Sigmoid colon (tissue), 3 donors: ENCODE measurements around the gene SYT8.

Experiments
- POLR2A ChIP-seq, 2 donors: fragments of 450-650 bp; IDR thresholded peaks; one replicate each; pipeline ENCODE4 v1.6.1; 2016; ENCODE audit warnings: antibody characterized with exemption in 2 of 2, mild to moderate bottlenecking in 2 of 2, moderate library complexity in 2 of 2
- TF ChIP-seq, protein P1 (sequence below), 4 experiments: fragments of 450-650 bp in 3 of 4; fragments of 200-600 bp in 1 of 4; IDR thresholded peaks; one replicate each; pipeline ENCODE4 v1.5.1; 2016 to 2019; ENCODE audit warnings: antibody characterized with exemption in 4 of 4, mild to moderate bottlenecking in 3 of 4, moderate library complexity in 2 of 4

DNA sequence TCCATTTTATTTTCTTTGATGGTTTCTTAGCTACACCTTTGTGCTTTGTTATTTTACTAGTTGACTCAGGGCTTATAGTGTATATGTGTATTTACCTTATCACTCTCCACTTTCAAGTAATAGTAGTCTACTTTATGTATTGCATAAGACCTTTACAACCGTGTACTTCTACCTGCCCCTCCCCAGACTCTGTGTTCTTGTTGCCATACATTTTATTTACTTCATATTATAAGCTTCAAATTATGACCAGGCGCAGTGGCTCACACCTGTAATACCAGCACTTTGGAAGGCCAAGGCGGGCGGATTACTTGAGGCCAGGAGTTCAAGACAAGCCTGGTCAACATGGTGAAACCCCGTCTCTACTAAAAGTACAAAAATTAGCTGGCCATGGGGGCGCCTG is 42.9 kb upstream of the SYT8 start:
- TF ChIP-seq, protein P1, sequence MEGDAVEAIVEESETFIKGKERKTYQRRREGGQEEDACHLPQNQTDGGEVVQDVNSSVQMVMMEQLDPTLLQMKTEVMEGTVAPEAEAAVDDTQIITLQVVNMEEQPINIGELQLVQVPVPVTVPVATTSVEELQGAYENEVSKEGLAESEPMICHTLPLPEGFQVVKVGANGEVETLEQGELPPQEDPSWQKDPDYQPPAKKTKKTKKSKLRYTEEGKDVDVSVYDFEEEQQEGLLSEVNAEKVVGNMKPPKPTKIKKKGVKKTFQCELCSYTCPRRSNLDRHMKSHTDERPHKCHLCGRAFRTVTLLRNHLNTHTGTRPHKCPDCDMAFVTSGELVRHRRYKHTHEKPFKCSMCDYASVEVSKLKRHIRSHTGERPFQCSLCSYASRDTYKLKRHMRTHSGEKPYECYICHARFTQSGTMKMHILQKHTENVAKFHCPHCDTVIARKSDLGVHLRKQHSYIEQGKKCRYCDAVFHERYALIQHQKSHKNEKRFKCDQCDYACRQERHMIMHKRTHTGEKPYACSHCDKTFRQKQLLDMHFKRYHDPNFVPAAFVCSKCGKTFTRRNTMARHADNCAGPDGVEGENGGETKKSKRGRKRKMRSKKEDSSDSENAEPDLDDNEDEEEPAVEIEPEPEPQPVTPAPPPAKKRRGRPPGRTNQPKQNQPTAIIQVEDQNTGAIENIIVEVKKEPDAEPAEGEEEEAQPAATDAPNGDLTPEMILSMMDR (IDR thresholded peaks at IDR 0.05): no peak
- no peak for TF ChIP-seq POLR2A (IDR thresholded peaks at IDR 0.05)
